ENCODE measurements around the gene CDSN.
"Not testable (repeated sequence)": the region's sequence is repeated elsewhere in the genome, so short reads cannot be mapped to it uniquely, and the experiment has no call there.

The CDSN gene, protein sequence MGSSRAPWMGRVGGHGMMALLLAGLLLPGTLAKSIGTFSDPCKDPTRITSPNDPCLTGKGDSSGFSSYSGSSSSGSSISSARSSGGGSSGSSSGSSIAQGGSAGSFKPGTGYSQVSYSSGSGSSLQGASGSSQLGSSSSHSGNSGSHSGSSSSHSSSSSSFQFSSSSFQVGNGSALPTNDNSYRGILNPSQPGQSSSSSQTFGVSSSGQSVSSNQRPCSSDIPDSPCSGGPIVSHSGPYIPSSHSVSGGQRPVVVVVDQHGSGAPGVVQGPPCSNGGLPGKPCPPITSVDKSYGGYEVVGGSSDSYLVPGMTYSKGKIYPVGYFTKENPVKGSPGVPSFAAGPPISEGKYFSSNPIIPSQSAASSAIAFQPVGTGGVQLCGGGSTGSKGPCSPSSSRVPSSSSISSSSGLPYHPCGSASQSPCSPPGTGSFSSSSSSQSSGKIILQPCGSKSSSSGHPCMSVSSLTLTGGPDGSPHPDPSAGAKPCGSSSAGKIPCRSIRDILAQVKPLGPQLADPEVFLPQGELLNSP

DNA sequence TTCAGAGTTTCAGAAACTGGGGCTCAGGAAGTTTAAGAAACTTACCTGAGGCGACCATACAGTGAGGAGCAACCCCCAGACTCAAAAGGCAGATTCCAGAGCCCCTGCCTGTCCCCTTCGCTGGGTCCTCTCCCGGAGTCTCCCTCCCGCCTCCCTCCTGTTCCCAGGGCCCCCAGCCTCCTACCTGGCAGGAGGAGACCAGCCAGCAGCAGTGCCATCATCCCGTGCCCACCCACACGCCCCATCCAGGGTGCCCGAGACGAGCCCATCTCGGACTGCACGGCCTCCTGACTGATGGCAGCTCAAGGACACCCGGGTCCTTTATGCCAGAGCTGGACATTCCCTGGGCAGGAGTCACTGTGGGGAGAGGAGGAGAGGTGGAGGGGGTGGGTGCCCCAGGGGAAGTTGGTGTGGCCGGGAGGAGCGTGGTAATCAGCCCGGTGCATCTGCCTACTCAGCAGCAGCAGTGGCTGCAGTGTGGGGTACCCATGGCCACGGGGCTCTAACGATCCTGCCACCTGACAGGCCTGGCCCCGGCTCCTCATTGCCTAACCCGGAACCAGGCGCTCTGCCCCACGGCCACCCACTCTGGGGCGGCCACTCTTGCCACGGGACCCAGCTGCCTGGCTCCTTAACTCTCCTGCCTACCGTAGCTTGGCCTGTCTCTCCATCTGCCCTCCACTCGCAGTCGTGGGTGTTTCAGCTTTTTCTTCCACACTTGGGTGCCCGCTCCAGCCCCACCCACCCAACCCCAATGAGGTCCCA lies at the start of gene CDSN:
Gene CDSN (minus strand): TSS at position 296 of the 765 bp plus-strand sequence. CDS start 27 bp downstream, at position 269.
- DNase-seq (ENCODE audit: low read depth): no peak
- TF ChIP-seq, protein P1, sequence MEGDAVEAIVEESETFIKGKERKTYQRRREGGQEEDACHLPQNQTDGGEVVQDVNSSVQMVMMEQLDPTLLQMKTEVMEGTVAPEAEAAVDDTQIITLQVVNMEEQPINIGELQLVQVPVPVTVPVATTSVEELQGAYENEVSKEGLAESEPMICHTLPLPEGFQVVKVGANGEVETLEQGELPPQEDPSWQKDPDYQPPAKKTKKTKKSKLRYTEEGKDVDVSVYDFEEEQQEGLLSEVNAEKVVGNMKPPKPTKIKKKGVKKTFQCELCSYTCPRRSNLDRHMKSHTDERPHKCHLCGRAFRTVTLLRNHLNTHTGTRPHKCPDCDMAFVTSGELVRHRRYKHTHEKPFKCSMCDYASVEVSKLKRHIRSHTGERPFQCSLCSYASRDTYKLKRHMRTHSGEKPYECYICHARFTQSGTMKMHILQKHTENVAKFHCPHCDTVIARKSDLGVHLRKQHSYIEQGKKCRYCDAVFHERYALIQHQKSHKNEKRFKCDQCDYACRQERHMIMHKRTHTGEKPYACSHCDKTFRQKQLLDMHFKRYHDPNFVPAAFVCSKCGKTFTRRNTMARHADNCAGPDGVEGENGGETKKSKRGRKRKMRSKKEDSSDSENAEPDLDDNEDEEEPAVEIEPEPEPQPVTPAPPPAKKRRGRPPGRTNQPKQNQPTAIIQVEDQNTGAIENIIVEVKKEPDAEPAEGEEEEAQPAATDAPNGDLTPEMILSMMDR (conservative IDR thresholded peaks at IDR 0.05; ENCODE audit: low read depth, low read length): no peak

DNA sequence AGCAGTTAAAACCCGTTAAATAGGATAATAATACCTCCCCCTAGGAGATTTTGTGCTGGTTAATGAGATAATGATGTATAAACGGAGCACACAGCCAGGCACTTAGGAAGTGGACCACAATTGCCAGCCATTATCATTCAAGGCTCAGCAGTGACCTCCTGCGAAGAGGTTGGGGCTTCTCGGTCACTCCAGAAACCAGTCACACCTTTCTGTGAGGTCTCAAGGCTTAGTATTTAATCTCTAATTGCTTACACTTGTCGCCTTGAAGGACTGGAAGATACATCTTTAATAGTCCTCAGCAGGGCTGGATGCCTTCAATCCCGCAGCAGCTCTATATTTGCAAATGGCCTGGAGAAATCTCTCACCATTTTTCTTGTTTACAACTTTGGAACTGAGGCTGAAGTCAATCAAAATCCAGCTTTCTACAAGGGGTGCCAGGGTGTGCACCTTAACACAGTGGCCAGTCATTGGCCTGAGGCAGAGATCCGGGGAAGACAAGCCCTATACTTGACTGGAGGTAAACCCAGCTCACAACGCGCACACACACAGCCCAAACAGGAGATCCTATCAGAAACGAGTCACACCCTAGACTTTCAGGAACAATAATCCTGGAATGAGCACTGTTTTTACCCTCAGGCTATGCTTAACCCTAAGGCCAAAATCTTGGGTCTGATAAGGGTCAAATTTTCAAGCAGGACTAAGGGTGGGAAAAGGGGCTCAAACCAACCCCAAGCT lies 49.0 kb upstream of the CDSN start:
- TF ChIP-seq, protein P1 (conservative IDR thresholded peaks at IDR 0.05; ENCODE audit: low read depth, low read length): no peak
- DNase-seq (ENCODE audit: low read depth): no peak
- H3K4me3 ChIP-seq (ENCODE audit: low read length): no peak overlapping the region

More for the DNA sequence above, at the start of gene CDSN:
- H3K4me3 ChIP-seq (ENCODE audit: low read length): no peak within 1 kb of the TSS

DNA sequence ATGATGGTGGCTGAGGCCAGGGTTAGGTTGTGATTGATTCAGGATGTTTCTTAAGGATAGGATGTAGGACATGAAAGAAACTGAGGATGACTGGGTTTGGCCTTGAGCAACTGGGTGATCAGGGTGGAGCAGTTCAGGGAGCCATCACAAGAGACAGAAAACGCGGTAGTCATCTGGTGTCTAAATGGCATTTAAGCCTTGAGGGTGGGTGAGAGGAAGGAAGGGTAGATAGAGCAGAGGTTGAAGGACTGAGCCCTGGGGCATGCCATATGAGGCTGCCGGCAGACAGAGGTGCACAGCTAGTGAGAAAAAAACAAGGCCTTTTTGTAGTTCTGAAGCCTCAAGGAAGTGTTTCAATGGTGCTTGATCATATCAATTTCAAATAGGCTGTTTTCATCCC lies 48.4 kb upstream of the CDSN start:
- no peak overlapping the region for H3K4me3 ChIP-seq (ENCODE audit: low read length)
- TF ChIP-seq, protein P1 (conservative IDR thresholded peaks at IDR 0.05; ENCODE audit: low read depth, low read length): no peak
- no peak for DNase-seq (ENCODE audit: low read depth)

DNA sequence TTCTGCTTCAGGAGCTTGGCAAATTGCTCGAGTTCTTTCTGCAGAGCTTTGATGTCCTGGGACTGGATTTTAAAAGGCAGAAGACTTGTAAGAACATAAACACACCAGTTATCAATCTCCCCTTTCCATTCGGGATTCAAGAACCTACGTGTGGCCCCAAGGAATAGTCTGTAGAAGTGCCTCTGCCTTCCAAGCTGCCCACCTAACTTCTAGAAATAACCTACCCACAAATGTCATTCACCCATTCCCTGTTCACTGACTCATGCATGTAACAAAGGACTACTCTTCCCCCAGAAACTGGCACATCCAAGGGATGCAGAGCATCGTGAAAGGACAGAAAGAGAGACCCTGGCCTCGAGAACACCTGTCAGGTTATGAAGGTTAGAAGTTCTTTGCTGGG lies 45.7 kb upstream of the CDSN start:
- DNase-seq (ENCODE audit: low read depth): no peak
- no peak overlapping the region for H3K4me3 ChIP-seq (ENCODE audit: low read length)
- TF ChIP-seq, protein P1 (conservative IDR thresholded peaks at IDR 0.05; ENCODE audit: low read depth, low read length): no peak

DNA sequence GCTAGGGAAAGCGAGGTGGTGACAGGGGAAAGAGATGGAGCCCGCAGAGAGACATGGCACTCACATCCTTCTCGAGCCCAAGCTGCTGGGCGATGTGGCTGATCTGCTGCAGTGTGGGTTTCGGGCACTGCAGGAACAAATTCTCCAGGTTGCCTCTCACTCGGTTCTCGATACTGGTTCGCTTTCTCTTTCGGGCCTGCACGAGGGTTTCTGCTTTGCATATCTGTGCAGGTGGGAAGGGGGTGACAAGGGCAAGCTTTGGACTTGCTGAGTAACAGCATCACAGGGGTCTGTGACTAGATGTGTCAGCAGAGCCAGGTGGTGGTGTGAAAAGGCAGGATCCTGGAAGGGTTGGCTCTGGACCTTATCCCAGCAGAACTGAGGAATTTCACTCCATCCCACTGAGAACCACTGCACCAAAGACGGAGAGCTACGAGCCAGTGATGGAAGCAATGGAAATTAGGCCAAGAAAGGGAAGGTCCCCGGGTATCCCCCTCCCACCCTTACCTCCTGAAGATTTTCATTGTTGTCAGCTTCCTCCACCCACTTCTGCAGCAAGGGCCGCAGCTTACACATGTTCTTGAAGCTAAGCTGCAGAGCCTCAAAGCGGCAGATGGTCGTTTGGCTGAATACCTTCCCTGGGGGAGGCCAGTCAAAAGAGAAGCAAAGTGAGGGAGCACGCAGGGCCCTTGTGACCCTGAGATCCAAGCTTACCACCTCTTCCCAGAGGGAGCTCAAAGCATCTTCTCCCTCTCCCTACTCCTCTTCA lies 45.0 kb upstream of the CDSN start:
- not testable (repeated sequence) for H3K4me3 ChIP-seq (ENCODE audit: low read length); DNase-seq (ENCODE audit: low read depth)

DNA sequence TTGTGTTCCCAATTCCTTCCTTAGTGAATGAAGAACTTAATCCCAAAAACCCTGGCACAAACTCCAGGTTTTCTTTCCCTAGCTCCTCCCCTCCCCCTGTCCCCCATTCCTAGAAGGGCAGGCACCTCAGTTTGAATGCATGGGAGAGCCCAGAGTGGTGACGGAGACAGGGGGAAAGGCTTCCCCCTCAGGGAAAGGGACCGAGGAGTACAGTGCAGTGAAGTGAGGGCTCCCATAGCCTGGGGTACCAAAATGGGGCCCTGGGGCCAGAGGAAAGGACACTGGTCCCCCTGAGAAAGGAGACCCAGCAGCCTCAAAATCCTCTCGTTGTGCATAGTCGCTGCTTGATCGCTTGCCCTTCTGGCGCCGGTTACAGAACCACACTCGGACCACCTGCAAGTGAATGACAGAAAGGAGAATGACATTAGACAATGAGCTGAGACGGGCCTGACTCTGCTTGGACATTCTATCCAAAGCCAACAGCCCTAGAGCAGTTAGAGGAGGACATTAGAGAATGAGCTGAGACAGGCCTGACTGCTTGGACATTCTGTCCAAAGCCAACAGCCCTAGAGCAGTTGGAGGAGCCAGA lies 44.3 kb upstream of the CDSN start:
- DNase-seq (ENCODE audit: low read depth); H3K4me3 ChIP-seq (ENCODE audit: low read length): not testable (repeated sequence)

DNA sequence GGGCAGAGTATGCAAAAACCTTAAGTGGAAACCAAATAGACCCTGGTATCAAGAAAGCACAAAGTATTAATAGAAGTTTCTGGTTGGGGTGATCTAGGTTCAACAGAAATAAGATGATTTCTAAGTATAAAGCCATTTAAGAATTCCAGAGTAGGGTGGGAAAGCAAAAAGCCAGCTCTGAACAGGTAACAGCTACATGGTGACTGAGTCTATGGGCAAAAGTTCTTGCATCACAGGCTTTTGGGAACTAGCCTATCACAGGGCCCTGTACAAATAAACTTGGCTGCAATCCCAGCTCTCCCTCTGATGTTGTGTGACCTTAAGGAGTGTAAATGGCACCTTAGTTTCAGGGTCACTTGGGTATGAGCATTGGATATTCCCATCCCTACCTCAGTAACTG lies 43.7 kb upstream of the CDSN start:
- TF ChIP-seq, protein P1 (conservative IDR thresholded peaks at IDR 0.05; ENCODE audit: low read depth, low read length): no peak
- no peak overlapping the region for H3K4me3 ChIP-seq (ENCODE audit: low read length)
- no peak for DNase-seq (ENCODE audit: low read depth)

Measured in retinal pigment epithelial cell (primary cell).